GM12878 (cell line): ENCODE measurements around the gene KITLG. TPM values are rescaled to one million over a fixed set of nuclear protein-coding genes. Genes with fewer than 3 reads are reported as not detected.

Source experiments
- ATAC-seq: fragments of 200-7000 bp; cut with Tn5 transposase; 3 replicates; pipeline ENCODE4 v1.9.1; 2020; ENCODE audit warnings: mild to moderate bottlenecking, moderate library complexity
- BruUV-seq: library from RNA; stranded (reverse); fragments of 400-500 nt; replicated peaks from 2 replicates; lab custom pipeline; 2021; lab: Mats Ljungman, UMichigan
- CTCF ChIA-PET: fragments of 300-600 bp; sonication (Branson Sonifier 250); formaldehyde crosslinking; extraction: SDS; loops from one replicate; lab custom pipeline; 2021; ENCODE audit warnings: inconsistent platforms; lab: Yijun Ruan, JAX
- POLR2A ChIA-PET: fragments of 350-600 bp; formaldehyde crosslinking; extraction: SDS; loops from one replicate; lab custom pipeline; 2021; ENCODE audit warnings: inconsistent platforms; lab: Charles Lee
- RAD21 ChIA-PET: fragments of 300-600 bp; sonication (Branson Sonifier 250); formaldehyde crosslinking; loops from one replicate; lab custom pipeline; 2023; ENCODE audit warnings: antibody characterized with exemption; ENCODE audit not compliant: unreplicated experiment; lab: Charles Lee
- SMC1A ChIA-PET: fragments of 300-600 bp; sonication (Branson Sonifier 250); formaldehyde crosslinking; loops from one replicate; lab custom pipeline; 2023; ENCODE audit not compliant: unreplicated experiment, uncharacterized antibody; lab: Charles Lee
- DNase-seq: peaks from one replicate; pipeline ENCODE4 v3.0.0-alpha.2; 2011; ENCODE audit warnings: low read depth, low spot score
- FAIRE-seq: peaks from 3 replicates; lab custom pipeline; 2011; peaks lifted over from hg19 to GRCh38; lab: Jason Lieb, UNC
- H2AFZ ChIP-seq: 2 replicates; pipeline ENCODE4 v1.6.0; 2011; ENCODE audit warnings: low read depth, low read length, control low read depth; ENCODE audit not compliant: control insufficient read depth
- H3K27ac ChIP-seq: 2 replicates; pipeline ENCODE4 v1.5.1; 2011; ENCODE audit warnings: control low read depth; ENCODE audit not compliant: control insufficient read depth, insufficient read depth
- H3K27me3 ChIP-seq, 2 experiments: replicated peaks in 1 of 2; 2 replicates each; pipeline versions ENCODE4 v1.6.0 to v1.6.1; 2011; ENCODE audit warnings: low read length in 1 of 2; ENCODE audit not compliant: control insufficient read depth in 2 of 2, insufficient read depth in 2 of 2
- H3K36me3 ChIP-seq, 2 experiments: 2 replicates each; pipeline ENCODE4 v1.5.1; 2011; ENCODE audit warnings: low read length in 1 of 2; ENCODE audit not compliant: control insufficient read depth in 2 of 2, insufficient read depth in 2 of 2
- H3K4me1 ChIP-seq: 2 replicates; pipeline ENCODE4 v1.6.1; 2011; ENCODE audit warnings: mild to moderate bottlenecking, low read length, moderate library complexity, mixed read lengths; ENCODE audit not compliant: control insufficient read depth, insufficient read depth
- H3K4me2 ChIP-seq: 2 replicates; pipeline ENCODE4 v1.6.0; 2011; ENCODE audit warnings: control low read depth; ENCODE audit not compliant: control insufficient read depth, insufficient read depth
- H3K4me3 ChIP-seq: fragments of 200-600 bp; sonication (generic); 2 replicates; pipeline ENCODE4 v1.5.1; 2016
- H3K79me2 ChIP-seq: 2 replicates; pipeline ENCODE4 v1.6.0; 2011; ENCODE audit warnings: low read length; ENCODE audit not compliant: control insufficient read depth, insufficient read depth
- H3K9ac ChIP-seq: 2 replicates; pipeline ENCODE4 v1.8.0; 2011; ENCODE audit warnings: low read length, control low read depth, mixed read lengths; ENCODE audit not compliant: control insufficient read depth, insufficient read depth
- H3K9me3 ChIP-seq: replicated peaks from 3 replicates; pipeline ENCODE4 v1.5.1; 2011; ENCODE audit warnings: mild to moderate bottlenecking, low read length; ENCODE audit not compliant: control insufficient read depth, insufficient read depth
- H4K20me1 ChIP-seq: 2 replicates; pipeline ENCODE4 v1.6.0; 2011; ENCODE audit not compliant: control insufficient read depth, insufficient read depth
- CBX3 ChIP-seq: fragments of 200-600 bp; sonication (generic); IDR thresholded peaks from 2 replicates; pipeline ENCODE4 v1.6.1; 2016; ENCODE audit warnings: low read depth, borderline replicate concordance
- EZH2 ChIP-seq: IDR thresholded peaks from 2 replicates; pipeline ENCODE4 v1.6.1; 2012; ENCODE audit warnings: low read depth, mild to moderate bottlenecking, control low read depth, inconsistent platforms, low read length, borderline replicate concordance; ENCODE audit not compliant: control insufficient read depth
- MYC ChIP-seq: IDR thresholded peaks from 2 replicates; pipeline ENCODE4 v1.6.1; 2011; ENCODE audit warnings: mild to moderate bottlenecking, low read length, moderate library complexity, inconsistent platforms; ENCODE audit not compliant: insufficient read depth, insufficient replicate concordance, insufficient read length, severe bottlenecking
- NBN ChIP-seq: fragments of 450-650 bp; IDR thresholded peaks from 2 replicates; pipeline ENCODE4 v1.6.1; 2016
- PML ChIP-seq: IDR thresholded peaks from 2 replicates; pipeline ENCODE4 v1.6.1; 2012; ENCODE audit warnings: low read length, inconsistent platforms
- SIN3A ChIP-seq: IDR thresholded peaks from 2 replicates; pipeline ENCODE4 v1.6.1; 2012; ENCODE audit warnings: low read depth, low read length, improper control_type of control experiment
- SMC3 ChIP-seq: IDR thresholded peaks from 2 replicates; pipeline ENCODE4 v1.6.1; 2011; ENCODE audit warnings: low read length, improper control_type of control experiment, borderline replicate concordance
- STAT1 ChIP-seq: fragments of 450-650 bp; conservative IDR thresholded peaks from 2 replicates; pipeline ENCODE4 v1.6.1; 2014; ENCODE audit warnings: antibody characterized with exemption, mild to moderate bottlenecking
- WGBS: methylation state at CpG from one replicate; pipeline ENCODE4 v1.1.6; 2016; ENCODE audit warnings: low lambda C conversion rate; ENCODE audit not compliant: insufficient replicate concordance, insufficient coverage; ENCODE audit errors: missing lambda C conversion rate; 5-methylcytosine and 5-hydroxymethylcytosine counted together
- in situ Hi-C: fragments of 300-500 bp; cut with MboI; formaldehyde crosslinking; loops from 9 replicates; pipeline ENCODE4 v1.14.3; 2018; ENCODE audit warnings: mixed read lengths
- intact Hi-C: fragments of 100-400 bp; cut with micrococcal nuclease; formaldehyde crosslinking; loops from one replicate; pipeline ENCODE4 v1.14.2; 2022; ENCODE audit not compliant: unreplicated experiment
- polyA plus RNA-seq, 11 experiments: library from polyadenylated mRNA; depleted of rRNA in 4 of 11; unstranded in 6 of 11; stranded (reverse) in 5 of 11; fragments of >200 nt; fragmentation: Nextera tagmentation in 4 of 11; fragmentation: Illumina TruSeq in 1 of 11; extraction: Ambion mirVana in 4 of 11; extraction: Trizol in 1 of 11; gene quantifications; 1 replicate in 1 of 11; 2 replicates in 10 of 11; pipeline versions ENCODE4 v1.2.1 to v1.2.3, GENCODE V29; 2011 to 2016; ENCODE audit warnings: inconsistent platforms in 2 of 11, missing spikeins in 2 of 11, low read depth in 1 of 11
- total RNA-seq, 4 experiments: library from RNA; depleted of rRNA in 3 of 4; stranded (reverse); fragments of >200 nt in 3 of 4; fragmentation: Illumina TruSeq in 1 of 4; extraction: Trizol in 1 of 4; gene quantifications; 2 replicates each; pipeline versions ENCODE4 v1.2.1 to v1.2.3, GENCODE V29; 2013 to 2021
- TF ChIP-seq, protein P1 (sequence below), 3 experiments: IDR thresholded peaks in 2 of 3; conservative IDR thresholded peaks in 1 of 3; 2 replicates each; pipeline ENCODE4 v1.5.1; 2011; ENCODE audit warnings: low read depth in 3 of 3, low read length in 3 of 3, mild to moderate bottlenecking in 3 of 3, control low read depth in 2 of 3, moderate library complexity in 2 of 3, inconsistent platforms in 1 of 3, mixed read lengths in 1 of 3; ENCODE audit not compliant: control insufficient read depth in 2 of 3, insufficient read depth in 1 of 3; ENCODE audit errors: extremely low read depth in 1 of 3
- TF ChIP-seq, protein P2 (sequence below): IDR thresholded peaks from 2 replicates; pipeline ENCODE4 v1.6.1; 2012; ENCODE audit warnings: improper control_type of control experiment, low read depth, low read length; ENCODE audit not compliant: insufficient replicate concordance

The KITLG gene
- total and polyA plus RNA-seq, 10 of the 15 experiments (the other 5 are each of a cell fraction or from before 2014, with no cell fraction given): 0.02 to 0.51 (median 0.09) TPM; not detected in 1

DNA sequence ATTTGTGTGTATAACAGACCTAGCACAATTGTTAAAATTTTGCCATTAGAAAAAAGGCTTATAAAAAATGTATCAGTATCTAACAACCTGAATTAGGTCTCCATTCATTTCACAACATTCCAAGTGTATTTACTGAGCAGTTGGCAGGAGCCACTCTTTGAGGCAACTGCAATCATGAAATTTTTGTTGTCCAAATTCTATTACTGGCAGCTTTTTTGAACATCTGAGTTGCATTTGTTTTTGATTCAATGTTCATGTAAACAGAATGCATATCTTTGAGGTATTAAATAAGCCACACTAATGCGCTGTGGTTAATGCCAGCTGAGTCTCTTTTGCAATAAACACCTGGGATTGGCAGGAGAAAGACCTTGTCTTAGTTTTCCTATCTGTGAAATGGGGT is 8.7 kb downstream of the KITLG start:
- Histone ChIP-seq H3K79me2 (no peaks in the 10 kb centered on the region), H3K27me3 (peaks cover 0 to 2% of the 10 kb centered on the region in 2 experiments; a peak in 1 of 4 replicates), H4K20me1 (no peaks in the 10 kb centered on the region), H3K4me2 (no peak overlapping the region), H3K27ac (no peak overlapping the region), H3K4me3 (no peak overlapping the region), H2AFZ (no peak overlapping the region), H3K9me3 (no peaks in the 10 kb centered on the region), H3K36me3 (no peaks in the 10 kb centered on the region), H3K9ac (no peak overlapping the region), H3K4me1 (no peaks in the 10 kb centered on the region)
- WGBS: 75% methylated on average over 1 of the region's 1 CpG
- BruUV-seq: no TSS peak
- ChIA-PET CTCF (interaction anchor here (1.1 kb wide), 1 partner anchor 19 kb away, joined by 3 read pairs; no protein-coding TSS in a partner anchor), POLR2A (no interaction called here), RAD21 (no interaction called here), SMC1A (interaction anchor here (1.2 kb wide), 1 partner anchor 78 kb away, joined by 3 read pairs; no protein-coding TSS in a partner anchor)
- in situ Hi-C loops (no loop called here), intact Hi-C loops (no loop called here)
- TF ChIP-seq SMC3 (no peak), NBN (no peak), STAT1 (no peak)
- TF ChIP-seq, protein P1, sequence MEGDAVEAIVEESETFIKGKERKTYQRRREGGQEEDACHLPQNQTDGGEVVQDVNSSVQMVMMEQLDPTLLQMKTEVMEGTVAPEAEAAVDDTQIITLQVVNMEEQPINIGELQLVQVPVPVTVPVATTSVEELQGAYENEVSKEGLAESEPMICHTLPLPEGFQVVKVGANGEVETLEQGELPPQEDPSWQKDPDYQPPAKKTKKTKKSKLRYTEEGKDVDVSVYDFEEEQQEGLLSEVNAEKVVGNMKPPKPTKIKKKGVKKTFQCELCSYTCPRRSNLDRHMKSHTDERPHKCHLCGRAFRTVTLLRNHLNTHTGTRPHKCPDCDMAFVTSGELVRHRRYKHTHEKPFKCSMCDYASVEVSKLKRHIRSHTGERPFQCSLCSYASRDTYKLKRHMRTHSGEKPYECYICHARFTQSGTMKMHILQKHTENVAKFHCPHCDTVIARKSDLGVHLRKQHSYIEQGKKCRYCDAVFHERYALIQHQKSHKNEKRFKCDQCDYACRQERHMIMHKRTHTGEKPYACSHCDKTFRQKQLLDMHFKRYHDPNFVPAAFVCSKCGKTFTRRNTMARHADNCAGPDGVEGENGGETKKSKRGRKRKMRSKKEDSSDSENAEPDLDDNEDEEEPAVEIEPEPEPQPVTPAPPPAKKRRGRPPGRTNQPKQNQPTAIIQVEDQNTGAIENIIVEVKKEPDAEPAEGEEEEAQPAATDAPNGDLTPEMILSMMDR (IDR thresholded peaks at IDR 0.05 in 2 of 3, conservative IDR thresholded peaks at IDR 0.05 in 1 of 3; ENCODE audit: control insufficient read depth in 2 of 3, extremely low read depth in 1 of 3, insufficient read depth in 1 of 3, low read depth in 3 of 3, low read length in 3 of 3): no peak
- ATAC-seq: no peak
- DNase-seq: no peak
- FAIRE-seq: no peak

DNA sequence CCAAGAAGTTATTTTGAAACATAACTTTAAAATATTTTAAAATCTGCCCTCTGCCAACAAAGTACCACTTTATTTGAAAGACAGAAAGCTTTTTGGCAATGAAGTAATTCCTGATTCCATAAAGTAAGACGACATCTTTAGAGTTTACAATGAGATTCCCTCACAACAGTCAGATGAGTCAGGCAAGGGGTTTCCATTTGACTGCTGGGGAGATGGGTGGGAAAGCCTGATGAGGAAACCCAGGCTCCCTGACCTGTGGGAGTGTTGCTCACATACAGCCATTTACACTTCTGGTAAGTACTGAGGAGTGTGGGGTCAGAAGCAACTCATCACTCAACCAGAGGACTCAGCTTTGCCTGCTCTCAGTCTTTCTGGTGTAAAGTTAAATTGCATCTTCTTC is 10.2 kb downstream of the KITLG start:
- H3K9me3 ChIP-seq: no peaks in the 10 kb centered on the region
- no peak overlapping the region for H3K4me2 ChIP-seq
- H3K4me3 ChIP-seq: no peak overlapping the region
- H3K79me2 ChIP-seq: no peaks in the 10 kb centered on the region
- 0% methylated on average over 1 of the region's 1 CpG for WGBS
- H3K4me1 ChIP-seq: no peaks in the 10 kb centered on the region
- no peaks in the 10 kb centered on the region for H4K20me1 ChIP-seq
- ATAC-seq: no peak
- FAIRE-seq: no peak
- H3K36me3 ChIP-seq: no peaks in the 10 kb centered on the region
- no peak for DNase-seq
- in situ Hi-C loops (no loop called here), intact Hi-C loops (no loop called here)
- peaks cover 0 to 2% of the 10 kb centered on the region in 2 experiments; a peak in 1 of 4 replicates for H3K27me3 ChIP-seq
- CTCF ChIA-PET: no interaction called here
- RAD21 ChIA-PET: no interaction called here
- SMC1A ChIA-PET: no interaction called here
- no peak overlapping the region for H3K9ac ChIP-seq
- POLR2A ChIA-PET: no interaction called here
- no TSS peak for BruUV-seq
- H3K27ac ChIP-seq: no peak overlapping the region
- no peak overlapping the region for H2AFZ ChIP-seq
- TF ChIP-seq EZH2 (no peak), CBX3 (no peak), SIN3A (no peak), MYC (no peak), PML (no peak)
- TF ChIP-seq, protein P2, sequence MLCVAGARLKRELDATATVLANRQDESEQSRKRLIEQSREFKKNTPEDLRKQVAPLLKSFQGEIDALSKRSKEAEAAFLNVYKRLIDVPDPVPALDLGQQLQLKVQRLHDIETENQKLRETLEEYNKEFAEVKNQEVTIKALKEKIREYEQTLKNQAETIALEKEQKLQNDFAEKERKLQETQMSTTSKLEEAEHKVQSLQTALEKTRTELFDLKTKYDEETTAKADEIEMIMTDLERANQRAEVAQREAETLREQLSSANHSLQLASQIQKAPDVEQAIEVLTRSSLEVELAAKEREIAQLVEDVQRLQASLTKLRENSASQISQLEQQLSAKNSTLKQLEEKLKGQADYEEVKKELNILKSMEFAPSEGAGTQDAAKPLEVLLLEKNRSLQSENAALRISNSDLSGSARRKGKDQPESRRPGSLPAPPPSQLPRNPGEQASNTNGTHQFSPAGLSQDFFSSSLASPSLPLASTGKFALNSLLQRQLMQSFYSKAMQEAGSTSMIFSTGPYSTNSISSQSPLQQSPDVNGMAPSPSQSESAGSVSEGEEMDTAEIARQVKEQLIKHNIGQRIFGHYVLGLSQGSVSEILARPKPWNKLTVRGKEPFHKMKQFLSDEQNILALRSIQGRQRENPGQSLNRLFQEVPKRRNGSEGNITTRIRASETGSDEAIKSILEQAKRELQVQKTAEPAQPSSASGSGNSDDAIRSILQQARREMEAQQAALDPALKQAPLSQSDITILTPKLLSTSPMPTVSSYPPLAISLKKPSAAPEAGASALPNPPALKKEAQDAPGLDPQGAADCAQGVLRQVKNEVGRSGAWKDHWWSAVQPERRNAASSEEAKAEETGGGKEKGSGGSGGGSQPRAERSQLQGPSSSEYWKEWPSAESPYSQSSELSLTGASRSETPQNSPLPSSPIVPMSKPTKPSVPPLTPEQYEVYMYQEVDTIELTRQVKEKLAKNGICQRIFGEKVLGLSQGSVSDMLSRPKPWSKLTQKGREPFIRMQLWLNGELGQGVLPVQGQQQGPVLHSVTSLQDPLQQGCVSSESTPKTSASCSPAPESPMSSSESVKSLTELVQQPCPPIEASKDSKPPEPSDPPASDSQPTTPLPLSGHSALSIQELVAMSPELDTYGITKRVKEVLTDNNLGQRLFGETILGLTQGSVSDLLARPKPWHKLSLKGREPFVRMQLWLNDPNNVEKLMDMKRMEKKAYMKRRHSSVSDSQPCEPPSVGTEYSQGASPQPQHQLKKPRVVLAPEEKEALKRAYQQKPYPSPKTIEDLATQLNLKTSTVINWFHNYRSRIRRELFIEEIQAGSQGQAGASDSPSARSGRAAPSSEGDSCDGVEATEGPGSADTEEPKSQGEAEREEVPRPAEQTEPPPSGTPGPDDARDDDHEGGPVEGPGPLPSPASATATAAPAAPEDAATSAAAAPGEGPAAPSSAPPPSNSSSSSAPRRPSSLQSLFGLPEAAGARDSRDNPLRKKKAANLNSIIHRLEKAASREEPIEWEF: no peak
